ENCODE measurements around the gene GJC1.

The GJC1 gene

DNA sequence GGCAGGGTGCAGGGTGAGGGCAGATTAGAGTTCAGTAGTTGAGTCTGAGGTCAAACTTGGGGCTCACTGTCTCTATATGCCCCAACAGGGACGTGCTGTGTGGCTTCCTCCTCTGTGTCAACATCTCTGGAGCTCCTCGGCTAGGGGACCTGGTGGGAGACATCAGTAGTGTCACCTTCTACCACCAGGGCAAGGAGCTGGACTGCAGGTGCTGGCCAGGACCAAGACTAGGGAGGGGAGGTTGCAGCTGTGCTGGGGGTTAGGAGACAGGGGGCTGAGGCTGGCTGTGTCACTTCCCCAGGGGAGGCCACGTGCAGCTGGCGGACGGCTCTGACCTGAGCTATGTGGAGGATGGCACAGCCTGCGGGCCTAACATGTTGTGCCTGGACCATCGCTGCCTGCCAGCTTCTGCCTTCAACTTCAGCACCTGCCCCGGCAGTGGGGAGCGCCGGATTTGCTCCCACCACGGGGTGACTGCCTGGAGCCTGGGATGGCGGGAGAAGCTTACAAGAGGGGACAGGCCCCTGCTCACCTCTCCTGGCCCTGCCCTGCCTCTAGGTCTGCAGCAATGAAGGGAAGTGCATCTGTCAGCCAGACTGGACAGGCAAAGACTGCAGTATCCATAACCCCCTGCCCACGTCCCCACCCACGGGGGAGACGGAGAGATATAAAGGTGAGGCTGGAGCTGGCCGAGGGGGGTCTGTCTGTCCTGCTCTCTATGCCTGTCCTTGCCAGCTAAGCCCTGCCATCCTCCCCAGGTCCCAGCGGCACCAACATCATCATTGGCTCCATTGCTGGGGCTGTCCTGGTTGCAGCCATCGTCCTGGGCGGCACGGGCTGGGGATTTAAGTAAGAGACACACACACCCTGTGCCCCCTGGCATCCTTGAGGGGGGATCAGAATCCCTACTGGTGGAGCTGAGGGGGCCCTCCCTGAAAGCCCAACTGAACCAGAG is 52.4 kb downstream of the GJC1 start:
- H3K9me3 ChIP-seq (ENCODE audit: insufficient read depth, low read length), result no peaks in the 10 kb centered on the region
- H3K9me2 ChIP-seq (replicated peaks; ENCODE audit: insufficient read depth, low read length), result no peaks in the 10 kb centered on the region
- H3K27ac ChIP-seq (ENCODE audit: low read depth, low read length), result no peak overlapping the region
- H3F3A ChIP-seq (ENCODE audit: insufficient read depth), result no peaks in the 10 kb centered on the region
- no peaks in the 10 kb centered on the region for H3K36me3 ChIP-seq (ENCODE audit: low read length)
- H3K4me3 ChIP-seq (ENCODE audit: insufficient read depth, low read length, poor library complexity, severe bottlenecking), result no peak overlapping the region
- no peak overlapping the region for H3K4me2 ChIP-seq (ENCODE audit: low read depth, low read length, poor library complexity, severe bottlenecking)
- H3K27me3 ChIP-seq (ENCODE audit: low read length), result no peaks in the 10 kb centered on the region
- no peak overlapping the region for H2AFZ ChIP-seq (ENCODE audit: low read depth, low read length, severe bottlenecking)
- H3K79me2 ChIP-seq (ENCODE audit: insufficient read depth, low read length), result no peaks in the 10 kb centered on the region
- H4K20me1 ChIP-seq (ENCODE audit: low read depth, low read length), result no peaks in the 10 kb centered on the region
- TF ChIP-seq, protein P1, sequence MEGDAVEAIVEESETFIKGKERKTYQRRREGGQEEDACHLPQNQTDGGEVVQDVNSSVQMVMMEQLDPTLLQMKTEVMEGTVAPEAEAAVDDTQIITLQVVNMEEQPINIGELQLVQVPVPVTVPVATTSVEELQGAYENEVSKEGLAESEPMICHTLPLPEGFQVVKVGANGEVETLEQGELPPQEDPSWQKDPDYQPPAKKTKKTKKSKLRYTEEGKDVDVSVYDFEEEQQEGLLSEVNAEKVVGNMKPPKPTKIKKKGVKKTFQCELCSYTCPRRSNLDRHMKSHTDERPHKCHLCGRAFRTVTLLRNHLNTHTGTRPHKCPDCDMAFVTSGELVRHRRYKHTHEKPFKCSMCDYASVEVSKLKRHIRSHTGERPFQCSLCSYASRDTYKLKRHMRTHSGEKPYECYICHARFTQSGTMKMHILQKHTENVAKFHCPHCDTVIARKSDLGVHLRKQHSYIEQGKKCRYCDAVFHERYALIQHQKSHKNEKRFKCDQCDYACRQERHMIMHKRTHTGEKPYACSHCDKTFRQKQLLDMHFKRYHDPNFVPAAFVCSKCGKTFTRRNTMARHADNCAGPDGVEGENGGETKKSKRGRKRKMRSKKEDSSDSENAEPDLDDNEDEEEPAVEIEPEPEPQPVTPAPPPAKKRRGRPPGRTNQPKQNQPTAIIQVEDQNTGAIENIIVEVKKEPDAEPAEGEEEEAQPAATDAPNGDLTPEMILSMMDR (IDR thresholded peaks at IDR 0.05; ENCODE audit: insufficient read depth, low read length, poor library complexity, severe bottlenecking), result no peak
- no peak for TF ChIP-seq EZH2phosphoT487 (conservative IDR thresholded peaks at IDR 0.05; ENCODE audit: low read length)
- H3K9ac ChIP-seq (ENCODE audit: low read length), result no peak overlapping the region

DNA sequence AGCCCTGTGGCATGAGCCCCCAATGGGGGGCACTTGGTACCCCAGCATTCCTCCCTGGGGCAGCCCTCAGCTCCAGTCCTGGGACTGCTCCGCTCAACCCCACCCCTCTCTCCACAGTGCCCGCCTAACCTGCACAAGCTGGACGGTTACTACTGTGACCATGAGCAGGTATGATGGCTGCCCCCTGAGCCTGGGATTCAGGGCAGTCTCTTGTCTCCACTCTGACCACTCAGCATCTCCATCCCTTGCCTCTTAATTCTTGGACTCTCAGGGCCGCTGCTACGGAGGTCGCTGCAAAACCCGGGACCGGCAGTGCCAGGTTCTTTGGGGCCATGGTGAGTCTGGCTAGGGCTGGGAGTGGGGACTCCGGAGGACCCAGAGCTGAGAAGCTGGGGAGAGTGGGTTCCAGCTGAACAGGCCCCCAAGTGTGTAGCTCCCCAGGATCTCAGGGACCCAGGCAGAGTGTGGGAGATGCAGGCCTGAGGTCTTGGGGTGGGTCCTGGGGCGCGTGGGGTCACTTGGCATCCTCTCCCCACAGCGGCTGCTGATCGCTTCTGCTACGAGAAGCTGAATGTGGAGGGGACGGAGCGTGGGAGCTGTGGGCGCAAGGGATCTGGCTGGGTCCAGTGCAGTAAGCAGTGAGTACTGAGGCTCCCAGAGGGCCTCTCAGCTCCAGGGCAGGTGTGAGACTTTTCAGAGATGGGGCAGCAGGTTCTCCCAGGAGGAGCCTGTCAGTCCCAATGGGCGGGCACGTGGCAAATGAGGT is 53.3 kb downstream of the GJC1 start:
- Histone ChIP-seq H3K4me3 (ENCODE audit: insufficient read depth, low read length, poor library complexity, severe bottlenecking) (no peak overlapping the region), H3K9ac (ENCODE audit: low read length) (no peak overlapping the region), H2AFZ (ENCODE audit: low read depth, low read length, severe bottlenecking) (no peak overlapping the region)

DNA sequence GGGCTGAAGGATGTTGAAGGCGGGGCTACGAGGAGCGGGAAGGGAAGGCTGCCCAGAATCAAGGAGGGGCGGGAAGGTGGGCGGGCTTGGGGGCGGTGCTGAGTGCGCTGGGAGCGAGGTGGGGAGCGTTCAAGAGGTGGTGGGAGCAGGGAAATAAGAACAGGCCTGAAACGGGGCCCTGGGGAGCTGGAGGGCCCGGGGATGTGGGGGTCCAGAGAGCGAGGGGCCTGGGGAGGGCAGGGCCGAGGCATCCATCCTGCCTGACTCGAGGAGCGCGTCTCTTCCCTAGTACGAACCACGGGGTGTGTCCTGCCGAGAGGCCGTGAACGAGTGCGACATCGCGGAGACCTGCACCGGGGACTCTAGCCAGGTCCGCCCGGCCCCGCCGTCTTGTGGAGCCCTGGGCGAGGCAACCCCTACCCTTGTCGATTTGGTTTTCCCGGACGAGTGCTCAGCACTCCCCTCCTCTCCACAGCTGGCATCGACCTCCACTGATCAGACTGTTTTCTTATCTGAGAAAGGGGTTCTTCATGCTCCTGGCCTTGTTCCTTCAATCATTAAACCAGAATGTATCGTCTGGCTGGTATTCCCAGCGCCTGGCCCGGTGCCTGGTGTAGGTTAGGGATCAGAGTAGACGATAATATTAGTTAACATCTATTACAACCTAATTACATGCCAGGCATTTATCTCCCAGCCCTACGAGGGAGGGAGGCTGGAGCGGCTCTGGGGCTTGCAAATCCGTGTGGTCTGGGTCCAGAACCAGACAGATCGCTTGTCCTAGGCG is 54.1 kb downstream of the GJC1 start:
- Histone ChIP-seq H3K36me3 (ENCODE audit: low read length) (no peaks in the 10 kb centered on the region), H2AFZ (ENCODE audit: low read depth, low read length, severe bottlenecking) (peak overlapping the region; percentile 81), H4K20me1 (ENCODE audit: low read depth, low read length) (no peaks in the 10 kb centered on the region), H3K27me3 (ENCODE audit: low read length) (no peaks in the 10 kb centered on the region), H3K4me2 (ENCODE audit: low read depth, low read length, poor library complexity, severe bottlenecking) (peak overlapping the region; percentile 80), H3K9me3 (ENCODE audit: insufficient read depth, low read length) (no peaks in the 10 kb centered on the region), H3K27ac (ENCODE audit: low read depth, low read length) (no peak overlapping the region), H3K9me2 (replicated peaks; ENCODE audit: insufficient read depth, low read length) (no peaks in the 10 kb centered on the region), H3K79me2 (ENCODE audit: insufficient read depth, low read length) (no peaks in the 10 kb centered on the region), H3K4me3 (ENCODE audit: insufficient read depth, low read length, poor library complexity, severe bottlenecking) (peak overlapping the region; percentile 32), H3K9ac (ENCODE audit: low read length) (peak overlapping the region; percentile 49), H3F3A (ENCODE audit: insufficient read depth) (no peaks in the 10 kb centered on the region)
- no peak for TF ChIP-seq EZH2phosphoT487 (conservative IDR thresholded peaks at IDR 0.05; ENCODE audit: low read length)
- TF ChIP-seq, protein P1 (IDR thresholded peaks at IDR 0.05; ENCODE audit: insufficient read depth, low read length, poor library complexity, severe bottlenecking), result no peak

More for the DNA sequence above, 53.3 kb downstream of the GJC1 start:
- H3K36me3 ChIP-seq (ENCODE audit: low read length), result no peaks in the 10 kb centered on the region
- no peaks in the 10 kb centered on the region for H3K9me3 ChIP-seq (ENCODE audit: insufficient read depth, low read length)
- H3K27ac ChIP-seq (ENCODE audit: low read depth, low read length), result no peak overlapping the region
- TF ChIP-seq, protein P1 (IDR thresholded peaks at IDR 0.05; ENCODE audit: insufficient read depth, low read length, poor library complexity, severe bottlenecking), result no peak
- no peak for TF ChIP-seq EZH2phosphoT487 (conservative IDR thresholded peaks at IDR 0.05; ENCODE audit: low read length)
- no peaks in the 10 kb centered on the region for H4K20me1 ChIP-seq (ENCODE audit: low read depth, low read length)
- H3K79me2 ChIP-seq (ENCODE audit: insufficient read depth, low read length), result no peaks in the 10 kb centered on the region
- H3K27me3 ChIP-seq (ENCODE audit: low read length), result no peaks in the 10 kb centered on the region
- no peak overlapping the region for H3K4me2 ChIP-seq (ENCODE audit: low read depth, low read length, poor library complexity, severe bottlenecking)
- no peaks in the 10 kb centered on the region for H3F3A ChIP-seq (ENCODE audit: insufficient read depth)
- H3K9me2 ChIP-seq (replicated peaks; ENCODE audit: insufficient read depth, low read length), result no peaks in the 10 kb centered on the region
